ENCODE data around the gene RDH13.

- TF ChIP-seq POLR2AphosphoS5 (IDR thresholded peaks at IDR 0.05; ENCODE audit: low read depth) = no peak
- TF ChIP-seq CTCF (IDR thresholded peaks at IDR 0.05; ENCODE audit: insufficient read depth, low read length) = no peak
- no peak for TF ChIP-seq SPI1 (IDR thresholded peaks at IDR 0.05; ENCODE audit: borderline replicate concordance, low read depth)
- TF ChIP-seq REST (IDR thresholded peaks at IDR 0.05; ENCODE audit: insufficient replicate concordance, low read depth) = no peak
- TF ChIP-seq GABPA (IDR thresholded peaks at IDR 0.05; ENCODE audit: low read depth) = no peak
Observed at GRCh38 chr19:55070466-55071128, 7.6 kb upstream of the RDH13 start.

All from HL-60 (cell line).